Activated CD8-positive, alpha-beta memory T cell treated with anti-CD3 and anti-CD28 coated beads, Interleukin-2, amount 50 U/mL, for 1 hour (primary cell): ENCODE measurements around the gene EGFL7.

Source experiments
- DNase-seq: peaks from one replicate; pipeline ENCODE4 v3.0.0-alpha.2; 2020; ENCODE audit errors: extremely low read depth

EGFL7 gene

DNA sequence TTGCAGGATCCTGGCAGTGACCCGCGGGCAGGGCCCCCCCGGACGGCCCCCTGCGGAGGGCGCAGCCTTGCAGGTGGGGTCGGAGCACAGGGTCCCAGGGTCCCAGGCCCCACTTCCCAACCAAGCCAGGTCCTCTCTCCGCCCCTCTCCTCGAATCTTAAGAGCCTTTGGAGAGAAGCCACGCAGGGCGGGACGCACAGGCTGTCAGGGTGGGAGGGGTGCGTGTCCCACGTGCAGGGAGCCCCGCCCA is 18.4 kb upstream of the EGFL7 start:
- DNase-seq = no peak

DNA sequence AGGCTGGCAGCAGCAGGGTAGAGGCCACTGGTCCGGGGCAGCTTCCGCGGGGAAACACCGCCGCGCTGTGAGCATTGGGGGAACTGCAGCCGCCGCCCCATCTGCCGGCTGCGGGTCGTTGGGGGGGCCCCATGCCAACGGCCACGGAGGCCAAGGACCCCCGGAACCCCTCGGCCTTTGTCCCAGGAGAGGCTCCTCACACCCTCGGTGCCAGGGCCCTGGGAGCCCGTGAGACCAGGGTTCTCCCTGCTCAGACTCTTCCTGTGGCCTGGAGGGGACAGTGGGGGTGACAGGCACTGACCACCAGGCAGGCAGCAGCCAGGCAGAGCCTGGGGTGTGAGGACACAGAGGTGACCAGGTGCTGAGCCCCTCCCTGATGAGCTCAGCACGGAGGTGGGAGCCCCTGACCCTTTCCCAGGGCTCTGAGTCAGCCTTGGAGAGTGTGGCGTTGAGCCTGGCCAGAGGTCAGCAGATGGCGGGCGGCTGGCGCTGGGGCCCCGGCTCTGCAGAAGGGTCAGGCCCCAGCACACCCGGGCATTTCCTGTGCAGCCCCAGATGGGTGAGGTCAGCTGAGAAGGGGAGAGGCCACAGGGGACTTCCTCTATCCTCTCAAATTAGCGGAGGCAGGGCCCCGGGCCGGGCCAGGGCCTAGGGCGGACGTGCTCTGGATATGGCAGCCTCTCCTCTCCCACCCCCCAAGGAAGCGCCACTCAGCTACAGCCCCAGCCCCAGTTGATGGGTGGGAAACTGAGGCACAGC is 17.9 kb upstream of the EGFL7 start:
- DNase-seq = peak; percentile 31

DNA sequence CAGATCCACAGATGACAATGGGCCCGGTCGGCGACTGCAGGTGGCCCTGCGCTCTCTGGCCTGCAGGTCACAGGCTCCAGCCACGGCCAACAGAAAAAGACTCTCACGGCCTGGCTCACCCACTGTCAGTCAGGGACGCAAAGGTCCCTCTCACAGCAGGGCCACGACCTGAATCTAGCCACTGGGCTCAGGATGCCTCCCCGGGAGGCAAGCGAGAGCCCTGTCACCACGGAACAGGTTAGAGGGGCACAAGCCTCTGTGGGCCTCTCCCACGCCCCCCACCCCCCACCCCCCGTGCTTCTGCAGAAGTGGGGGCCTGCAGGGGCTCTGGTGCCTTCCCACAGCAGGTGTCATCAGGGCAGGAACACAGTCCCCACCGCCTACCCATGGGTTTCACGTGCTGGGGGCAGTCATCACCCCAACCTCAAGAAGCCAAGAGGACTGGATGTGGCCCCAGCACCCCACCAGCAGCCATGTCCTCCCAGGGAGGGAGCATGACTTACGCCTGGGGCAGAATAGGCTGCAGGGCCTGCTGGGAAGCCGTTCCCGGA is 17.3 kb upstream of the EGFL7 start:
- DNase-seq = no peak

DNA sequence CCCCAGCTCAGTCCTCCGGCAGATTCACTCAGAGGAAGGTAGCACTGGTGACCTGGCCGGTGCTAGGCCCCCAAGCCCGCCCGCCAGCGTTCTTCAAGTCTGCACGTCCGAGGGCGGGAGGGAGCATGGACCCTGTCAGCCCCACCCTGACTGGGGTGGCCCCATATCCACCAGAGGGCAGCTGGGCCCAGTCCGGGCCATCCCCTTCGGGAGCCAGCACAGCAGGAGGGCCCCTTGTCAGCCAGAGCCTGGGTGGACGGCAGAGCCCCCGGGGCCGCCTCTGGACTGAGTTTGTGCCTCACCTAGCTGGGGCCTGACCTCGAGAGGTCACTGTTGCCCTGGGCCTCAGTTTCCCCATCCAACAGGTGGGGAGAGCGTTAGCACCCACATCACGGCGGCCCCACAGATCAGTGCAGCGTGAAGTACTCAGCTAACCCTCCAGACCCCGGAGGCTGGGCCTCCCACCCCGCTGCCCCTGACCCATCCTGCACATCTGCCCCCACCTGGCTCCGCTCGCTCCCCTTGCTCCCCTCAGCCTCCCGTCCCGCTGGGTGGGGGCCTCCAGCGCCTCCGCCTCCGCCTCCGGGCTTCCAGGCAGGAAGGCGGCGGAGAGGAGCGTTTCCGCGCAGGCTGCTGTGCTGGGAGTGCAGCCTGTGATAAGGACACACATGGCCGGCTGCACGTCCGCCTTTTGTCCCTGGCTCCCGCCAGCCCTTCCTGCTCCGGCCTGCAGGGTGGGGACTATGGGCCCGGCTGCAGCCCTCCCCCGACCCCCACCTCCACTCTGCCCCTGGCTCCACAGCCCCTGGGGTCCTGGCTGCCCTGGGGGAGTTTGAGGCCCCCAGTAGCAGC is 16.6 kb upstream of the EGFL7 start:
- DNase-seq = no peak

DNA sequence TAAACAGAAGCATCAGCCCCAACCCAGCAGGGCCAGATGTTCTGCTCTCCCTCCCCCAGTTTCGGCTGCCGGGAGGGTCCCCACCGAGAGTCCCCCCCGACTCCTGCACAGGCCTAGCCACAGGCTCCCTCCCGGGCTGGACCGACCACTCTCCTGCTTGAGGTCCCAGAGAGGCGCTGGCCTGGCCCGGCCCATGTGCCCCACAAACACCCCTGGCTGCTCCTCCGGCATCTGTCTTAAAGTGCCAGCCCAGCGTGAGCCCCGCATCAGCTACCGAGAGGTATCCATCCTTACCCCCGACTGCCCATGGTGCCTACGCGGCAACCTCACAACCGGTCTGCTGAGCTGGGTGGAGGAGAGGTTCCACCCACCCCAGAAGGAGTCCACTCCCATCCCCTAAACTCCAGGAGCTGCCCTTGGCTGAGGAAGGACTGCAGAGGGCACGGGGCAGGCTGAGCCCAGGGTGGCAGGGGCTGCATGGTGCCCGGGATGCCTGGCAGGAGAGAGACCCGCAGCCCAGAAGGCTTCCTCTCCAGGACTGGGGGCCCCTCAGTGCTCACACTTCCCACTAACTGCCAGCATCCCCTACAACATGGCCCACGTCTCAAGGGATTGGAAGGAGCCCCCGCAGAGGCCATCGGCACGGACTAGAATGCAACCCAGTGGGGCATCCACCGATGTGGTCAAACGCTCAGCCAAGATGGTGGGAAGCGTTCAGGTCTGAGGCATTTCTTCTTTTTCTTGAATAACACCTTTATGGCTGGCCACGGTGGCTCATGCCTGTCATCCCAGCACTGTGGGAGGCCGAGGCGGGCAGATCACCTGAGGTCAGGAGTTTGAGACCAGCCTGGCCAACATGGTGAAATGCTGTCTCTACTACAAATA is 15.6 kb upstream of the EGFL7 start:
- DNase-seq = no peak

DNA sequence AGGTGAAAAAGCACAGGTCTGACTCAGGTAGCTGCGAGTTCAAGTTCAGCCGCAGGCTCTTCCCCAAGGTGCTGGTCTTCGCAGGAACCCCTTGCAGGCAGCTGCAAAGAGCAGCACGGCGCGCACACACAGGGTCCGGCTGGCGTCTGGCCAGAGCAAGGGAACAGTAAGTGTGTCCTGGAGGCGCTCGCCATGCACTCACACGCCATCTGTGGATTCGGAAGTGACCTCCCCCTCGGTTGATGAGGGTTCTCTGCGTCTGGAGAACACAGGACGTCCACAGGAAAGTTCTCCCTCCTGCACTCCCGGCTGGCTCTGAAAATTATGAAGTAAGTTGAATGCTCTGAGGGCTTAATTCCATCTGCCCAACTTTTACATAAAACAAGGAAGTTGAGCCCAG is 14.0 kb upstream of the EGFL7 start:
- no peak for DNase-seq

DNA sequence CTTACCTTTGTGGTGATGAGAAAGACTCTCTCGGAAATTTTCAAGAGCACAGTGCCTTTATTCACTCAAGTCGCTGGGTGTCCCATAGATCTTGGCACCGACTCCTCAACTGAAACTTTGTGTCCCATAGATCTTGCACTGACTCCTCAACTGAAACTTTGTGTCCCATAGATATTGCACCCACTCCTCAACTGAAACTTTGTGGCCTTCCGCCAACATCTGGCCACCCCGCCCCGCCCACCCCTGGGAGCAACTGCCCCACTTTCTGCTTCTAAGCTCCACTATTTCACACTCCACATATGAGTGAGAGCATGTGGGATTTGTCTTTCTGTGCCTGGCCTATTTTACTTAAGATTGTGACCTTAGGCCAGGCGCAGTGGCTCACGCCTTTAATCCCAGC is 12.7 kb upstream of the EGFL7 start:
- no peak for DNase-seq

DNA sequence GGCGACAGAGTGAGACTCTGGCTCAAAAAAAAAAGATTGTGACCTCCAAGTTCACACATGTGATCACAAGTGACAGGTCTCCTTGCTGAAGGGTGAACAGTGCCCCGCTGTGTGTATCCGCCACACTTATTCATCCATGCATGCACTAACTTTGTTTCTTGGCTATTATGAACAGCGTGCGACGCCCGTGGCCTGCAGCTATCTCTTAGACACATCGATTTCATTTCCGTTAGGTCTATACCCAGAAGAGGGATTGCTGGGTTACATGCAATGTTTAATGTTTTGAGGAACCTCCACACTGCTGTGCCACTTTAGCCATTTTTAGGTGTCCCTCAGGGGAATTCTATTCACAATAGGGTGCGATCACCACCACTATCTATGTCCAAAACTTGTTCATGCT is 12.1 kb upstream of the EGFL7 start:
- no peak for DNase-seq

DNA sequence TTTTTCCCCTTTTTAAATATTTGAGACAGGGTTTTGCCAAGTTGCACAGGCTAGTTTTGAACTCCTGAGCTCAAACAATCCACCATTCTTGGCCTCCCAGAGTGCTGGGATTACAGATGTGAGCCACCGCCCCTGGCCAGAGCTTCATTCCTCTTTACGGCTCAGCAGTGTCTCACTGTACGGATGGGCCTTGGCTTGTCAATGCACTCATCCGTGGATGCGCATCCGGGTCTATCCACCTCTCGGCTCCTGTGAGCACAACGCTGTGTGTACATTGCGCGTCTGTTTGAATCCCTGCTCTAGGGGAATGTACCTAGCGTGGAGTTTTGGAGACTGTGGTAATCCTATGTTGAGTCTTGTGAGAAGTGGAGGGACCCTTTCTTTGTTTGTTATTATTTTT is 10.9 kb upstream of the EGFL7 start:
- no peak for DNase-seq

DNA sequence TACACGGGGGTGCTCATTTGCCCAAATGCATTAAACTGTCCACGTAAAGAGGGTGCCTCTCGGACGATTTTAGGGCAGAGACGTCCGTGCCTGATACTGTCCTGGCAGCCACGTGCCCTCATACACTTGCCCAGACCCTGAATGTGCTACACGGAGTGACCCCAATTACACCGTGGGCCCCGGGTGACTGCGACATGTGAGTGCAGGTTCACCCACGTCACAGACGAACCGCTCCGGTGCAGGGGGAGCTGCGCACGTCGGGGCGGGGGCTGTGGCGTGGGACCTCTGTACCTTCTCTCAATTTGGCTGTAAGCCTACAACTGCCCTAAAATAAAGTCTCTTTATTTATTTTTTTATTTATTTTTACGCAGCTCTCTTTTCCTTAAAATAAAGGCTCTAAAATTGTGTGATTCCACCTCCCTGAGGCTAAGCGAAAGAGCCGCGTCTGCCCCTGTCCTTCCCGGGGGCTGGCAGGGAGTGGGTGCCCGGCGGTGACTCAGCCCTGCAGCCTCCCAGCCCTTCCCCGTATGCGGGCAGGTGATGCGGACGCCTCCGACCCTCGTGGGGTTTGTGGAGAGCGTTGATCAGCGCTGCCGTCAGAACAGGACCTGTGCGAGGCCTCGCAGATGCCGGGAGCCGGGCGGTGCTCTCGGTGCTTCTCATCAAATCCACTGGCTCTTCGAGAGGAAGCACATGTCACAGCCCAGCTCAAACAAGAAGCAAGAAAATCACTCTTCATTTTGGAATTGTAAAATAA is 9.2 kb upstream of the EGFL7 start:
- DNase-seq = no peak

DNA sequence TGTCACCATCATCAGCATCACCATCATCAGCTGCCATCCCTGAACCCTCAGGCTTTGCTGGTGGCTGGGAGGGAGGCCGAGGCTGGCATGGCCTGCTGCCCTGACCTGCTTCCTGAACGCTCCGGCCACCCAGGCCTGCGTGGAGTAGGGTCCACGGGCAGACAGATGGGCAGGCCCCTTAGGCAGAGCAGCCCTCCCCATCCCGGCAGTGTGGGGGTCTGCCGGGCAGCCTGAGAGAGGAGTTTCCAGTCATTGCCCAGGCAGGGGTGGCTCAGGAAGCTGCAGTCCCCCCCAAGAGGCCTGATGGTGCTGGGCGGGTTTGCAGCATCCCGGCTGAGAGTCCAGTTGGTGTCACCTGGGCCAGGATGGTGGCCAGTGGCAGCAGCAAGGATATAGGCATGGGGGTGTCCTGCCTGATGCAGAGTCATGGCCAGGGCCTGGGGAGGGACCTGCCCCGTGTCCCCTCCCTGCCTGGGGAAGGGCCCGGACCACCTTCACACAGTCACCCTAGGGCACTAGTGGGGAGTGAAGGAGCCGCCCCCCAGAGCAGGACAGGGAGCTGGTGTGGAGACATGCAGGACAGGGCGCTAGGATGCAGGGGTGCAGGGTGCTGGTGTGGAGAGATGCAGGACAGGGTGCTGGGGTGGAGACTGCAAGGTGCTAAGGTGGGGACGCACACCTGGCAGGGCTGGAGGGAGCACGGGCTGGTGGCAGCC is 7.7 kb upstream of the EGFL7 start:
- DNase-seq = no peak

DNA sequence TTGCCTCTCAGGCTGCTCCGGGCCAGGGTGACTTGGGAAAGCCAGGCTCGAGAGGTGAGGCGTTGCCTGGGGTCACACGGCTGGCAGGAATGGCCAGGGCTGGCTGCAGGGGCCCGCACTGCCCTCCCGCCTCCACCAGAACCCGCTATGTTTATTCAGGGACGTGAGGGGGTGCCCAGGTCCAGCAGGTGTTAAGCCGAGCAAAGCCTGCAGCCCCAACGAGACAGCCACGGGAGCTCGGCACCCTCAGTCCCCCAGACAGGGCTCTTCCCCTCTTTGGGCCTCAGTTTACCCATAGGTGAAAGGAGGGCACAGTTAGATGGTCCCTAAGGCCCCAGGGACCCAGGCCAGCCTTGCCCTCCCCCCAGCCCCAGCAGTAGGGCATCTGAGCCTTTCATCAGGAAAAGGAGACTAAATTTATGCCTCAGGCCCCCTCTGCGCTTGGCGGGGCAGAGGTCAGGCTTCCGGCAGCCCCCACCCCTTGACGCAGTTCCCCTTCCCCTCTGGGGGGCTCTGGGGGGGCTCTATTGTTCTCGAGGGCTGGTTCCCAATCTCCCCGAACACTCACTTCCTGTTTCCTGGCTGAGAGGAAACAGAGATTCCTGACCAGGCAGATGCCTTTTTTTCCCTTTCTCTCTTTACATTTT is 7.1 kb upstream of the EGFL7 start:
- DNase-seq = no peak

DNA sequence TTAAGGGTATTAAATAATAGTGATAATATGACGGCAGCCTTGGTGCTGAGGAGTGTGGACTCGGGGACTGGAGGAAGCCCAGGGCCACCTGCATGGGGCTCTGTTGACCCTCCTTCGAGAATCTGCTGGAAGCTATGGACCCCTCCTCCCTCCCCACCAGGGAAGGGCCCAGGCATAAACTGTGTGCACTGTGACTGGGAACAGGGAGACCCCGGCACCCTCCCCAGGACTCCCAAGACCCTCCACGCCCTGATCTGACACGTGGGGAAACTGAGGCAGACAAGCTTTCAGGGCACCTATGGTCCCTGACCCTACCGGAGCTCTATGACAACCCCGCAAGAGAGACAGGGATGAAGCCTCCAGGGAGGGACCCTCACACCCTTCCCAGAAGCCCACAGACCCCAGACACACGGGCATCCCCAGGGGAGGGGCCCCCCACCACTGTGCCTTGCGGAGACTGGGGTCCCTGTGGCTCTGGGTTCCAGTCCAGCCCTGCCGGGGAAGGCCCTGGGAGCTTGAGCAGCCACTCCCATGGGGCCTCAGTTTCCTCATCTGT is 6.5 kb upstream of the EGFL7 start:
- no peak for DNase-seq

DNA sequence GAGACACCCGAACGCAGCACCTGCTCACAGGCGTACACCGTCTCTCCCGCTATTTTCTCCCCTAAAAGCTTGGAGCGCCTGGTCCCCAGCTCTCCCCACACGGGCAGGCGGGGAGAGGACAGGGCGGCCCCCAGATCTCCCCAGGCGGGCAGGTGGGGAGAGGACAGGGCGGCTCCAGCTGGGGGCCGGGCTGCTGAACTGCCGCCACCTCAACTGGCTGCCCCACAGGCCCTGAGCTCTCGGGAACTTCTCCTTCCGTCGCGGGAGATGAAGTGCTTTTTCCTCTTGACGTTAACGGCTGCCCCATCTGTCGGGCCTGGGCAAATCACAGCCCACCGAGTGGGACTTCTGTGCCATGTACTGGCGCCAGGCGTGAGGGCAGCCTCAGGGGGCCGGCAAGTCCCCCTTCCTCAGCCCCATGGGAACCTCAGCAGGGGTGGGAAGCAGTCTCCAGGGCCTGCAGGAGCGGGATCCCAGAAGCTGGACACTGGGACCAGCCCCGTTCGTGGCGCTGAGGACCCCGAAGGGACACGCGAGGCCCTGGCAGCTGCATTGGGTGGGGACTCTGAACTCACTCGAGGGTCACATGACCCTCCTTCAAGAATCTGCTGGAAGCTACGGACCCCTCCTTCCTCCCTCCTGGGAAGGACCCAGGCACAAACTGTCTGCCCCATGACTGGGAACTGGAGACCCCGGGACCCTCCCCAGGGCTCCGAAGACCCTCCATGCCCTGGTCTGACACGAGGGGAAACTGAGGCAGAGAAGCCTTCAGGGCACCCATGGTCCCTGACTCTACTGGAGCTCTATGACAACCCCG is 5.7 kb upstream of the EGFL7 start:
- no peak for DNase-seq

DNA sequence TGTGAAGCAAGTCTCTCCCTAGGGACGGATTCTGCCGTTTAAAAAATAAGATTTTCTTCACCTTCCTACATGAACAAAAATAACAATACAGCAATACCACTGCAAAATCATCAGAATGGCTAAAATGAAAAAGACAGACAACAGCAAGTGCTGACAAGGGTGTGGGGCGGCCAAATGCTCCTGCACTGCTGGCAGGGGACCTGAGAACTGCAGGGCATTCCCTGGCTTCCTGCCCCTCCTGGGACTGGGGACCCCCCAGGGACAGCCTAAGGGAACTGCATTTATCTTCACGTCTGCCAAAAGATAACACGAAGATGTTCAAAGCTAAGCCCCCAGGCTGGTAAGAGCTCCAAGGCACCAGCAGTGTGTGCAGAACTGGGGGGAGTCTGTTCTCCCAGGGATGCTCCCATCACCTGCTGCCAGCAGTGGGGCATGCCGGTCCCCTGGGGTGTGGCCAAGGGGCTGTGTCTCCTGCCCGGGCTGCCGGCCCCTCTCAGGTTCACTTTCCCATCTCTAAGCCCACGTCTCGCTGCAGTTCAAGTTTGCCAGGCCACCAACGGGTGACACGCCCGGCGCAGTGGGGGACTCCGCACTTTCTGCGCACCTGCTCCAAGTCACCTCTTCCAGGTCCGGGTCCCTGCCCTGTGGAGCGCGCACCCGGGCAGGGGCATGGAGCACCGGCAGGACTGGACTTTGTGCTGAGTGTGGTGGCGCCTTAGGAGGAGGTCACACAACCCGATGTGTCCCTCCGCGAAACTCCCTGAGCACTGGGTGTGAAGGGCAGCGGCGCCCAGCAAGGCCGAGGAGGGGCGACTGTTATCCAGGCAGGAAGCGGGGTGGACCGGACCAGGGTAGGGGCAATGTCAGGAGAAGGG is 4.5 kb upstream of the EGFL7 start:
- DNase-seq = no peak

DNA sequence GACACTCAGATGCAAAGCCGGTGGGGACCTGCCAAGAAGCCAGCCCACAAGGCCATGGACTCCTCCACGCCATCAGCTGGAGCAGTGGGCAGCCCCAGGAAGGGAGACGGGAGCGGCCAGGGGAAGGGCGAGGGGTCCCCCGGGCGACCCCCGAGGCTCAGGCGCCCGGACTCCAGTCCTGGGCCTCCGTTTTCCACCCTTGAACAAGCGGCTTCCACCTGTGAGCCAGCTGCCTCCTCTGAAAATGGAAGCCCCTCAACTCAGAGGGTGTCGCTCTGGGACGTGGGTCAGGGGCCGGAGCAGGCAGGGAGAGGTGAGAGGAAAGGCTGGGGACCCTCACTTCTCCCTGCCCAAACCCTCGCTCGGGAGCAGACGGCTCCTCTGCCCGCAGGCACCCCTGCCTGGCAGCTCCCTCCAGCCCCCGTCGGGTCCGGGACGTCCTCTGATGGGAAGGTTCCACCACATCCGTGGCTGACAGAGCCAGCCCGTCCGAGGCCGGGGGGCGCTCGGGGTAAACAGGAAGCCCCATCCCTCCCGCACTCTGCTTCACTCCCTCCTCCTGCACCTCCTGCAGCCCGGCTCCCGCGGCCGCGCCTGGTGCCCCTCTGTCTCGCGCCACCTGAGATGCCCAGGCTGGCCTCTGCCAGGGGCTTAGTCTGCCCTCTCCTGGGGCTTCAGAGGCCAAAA is 3.7 kb upstream of the EGFL7 start:
- no peak for DNase-seq
